RCC 7860 (cell line): Measurements from ENCODE around the gene SGSM2.

ENCODE experiments used
- DNase-seq: peaks from one replicate; pipeline ENCODE4 v3.0.0-alpha.2; 2015; ENCODE audit warnings: low spot score
- FAIRE-seq: peaks from 2 replicates; lab custom pipeline; 2012; peaks lifted over from hg19 to GRCh38; lab: Jason Lieb, UNC

The SGSM2 gene

DNA sequence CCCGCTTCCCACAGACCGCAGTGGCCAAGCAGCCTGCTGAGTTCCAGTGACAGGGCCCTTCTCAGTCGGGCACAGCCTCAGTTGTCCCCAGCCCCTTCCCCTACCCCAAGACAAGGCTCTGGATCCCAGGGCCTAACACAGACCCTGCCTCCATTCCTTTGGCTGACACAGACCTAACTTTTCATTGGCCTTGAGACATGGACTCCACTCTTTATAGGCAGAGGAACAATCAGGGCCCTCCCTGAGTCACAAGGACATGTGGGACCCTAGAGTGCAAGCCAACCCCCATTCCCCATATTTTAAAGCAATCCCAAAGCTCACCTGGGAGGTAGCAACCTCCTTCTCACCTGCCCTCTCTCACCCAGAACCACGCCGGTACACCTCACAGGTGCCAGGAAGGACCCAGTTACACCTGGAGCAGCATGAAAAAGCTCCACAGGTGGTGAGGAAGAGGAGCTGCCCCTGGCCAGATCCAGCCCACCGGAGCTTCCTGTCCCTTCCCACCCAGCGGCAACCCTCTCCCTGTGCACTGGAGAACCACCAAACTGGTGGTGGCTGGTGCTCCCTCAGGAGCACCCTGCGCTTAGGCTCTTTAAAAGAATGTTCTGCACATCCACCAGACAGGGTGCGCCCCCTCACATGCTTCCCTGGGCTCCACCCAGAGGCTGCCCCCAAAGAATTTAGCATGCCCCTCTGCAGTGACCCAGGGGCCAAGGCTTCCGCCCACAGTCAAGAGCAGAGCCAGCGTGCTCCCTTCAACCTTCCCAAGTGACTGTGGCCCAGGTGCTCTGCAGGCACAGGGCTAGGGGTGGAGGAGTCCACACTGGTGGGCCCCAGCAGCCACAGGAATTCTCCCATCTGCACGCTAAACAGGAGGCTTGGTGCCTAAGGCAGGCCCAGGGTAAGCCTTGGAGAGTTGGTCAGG, 60.2 kb downstream of the SGSM2 start:
- no peak for FAIRE-seq

DNA sequence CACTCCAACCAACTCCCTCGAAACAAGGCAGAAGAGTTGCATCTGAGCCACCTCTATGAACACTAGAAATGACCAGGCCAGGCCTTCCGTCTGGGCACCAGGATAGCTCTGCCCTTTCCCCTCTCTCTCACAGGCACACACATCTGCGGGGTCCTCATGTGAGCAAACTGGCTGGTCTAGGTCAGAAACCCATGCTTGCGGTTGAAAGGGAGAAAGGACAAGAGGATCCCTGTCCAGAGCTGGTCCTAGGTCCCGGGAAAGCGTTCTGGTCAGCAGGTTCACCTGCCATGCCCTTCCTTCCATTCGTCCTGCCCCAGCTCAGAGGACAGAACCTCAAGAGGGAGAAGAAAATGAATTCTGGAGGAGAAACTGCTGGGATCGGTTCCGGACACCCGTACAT, 60.9 kb downstream of the SGSM2 start:
- DNase-seq (no peak), FAIRE-seq (no peak)

More for the DNA sequence above, 60.2 kb downstream of the SGSM2 start:
- DNase-seq = no peak

DNA sequence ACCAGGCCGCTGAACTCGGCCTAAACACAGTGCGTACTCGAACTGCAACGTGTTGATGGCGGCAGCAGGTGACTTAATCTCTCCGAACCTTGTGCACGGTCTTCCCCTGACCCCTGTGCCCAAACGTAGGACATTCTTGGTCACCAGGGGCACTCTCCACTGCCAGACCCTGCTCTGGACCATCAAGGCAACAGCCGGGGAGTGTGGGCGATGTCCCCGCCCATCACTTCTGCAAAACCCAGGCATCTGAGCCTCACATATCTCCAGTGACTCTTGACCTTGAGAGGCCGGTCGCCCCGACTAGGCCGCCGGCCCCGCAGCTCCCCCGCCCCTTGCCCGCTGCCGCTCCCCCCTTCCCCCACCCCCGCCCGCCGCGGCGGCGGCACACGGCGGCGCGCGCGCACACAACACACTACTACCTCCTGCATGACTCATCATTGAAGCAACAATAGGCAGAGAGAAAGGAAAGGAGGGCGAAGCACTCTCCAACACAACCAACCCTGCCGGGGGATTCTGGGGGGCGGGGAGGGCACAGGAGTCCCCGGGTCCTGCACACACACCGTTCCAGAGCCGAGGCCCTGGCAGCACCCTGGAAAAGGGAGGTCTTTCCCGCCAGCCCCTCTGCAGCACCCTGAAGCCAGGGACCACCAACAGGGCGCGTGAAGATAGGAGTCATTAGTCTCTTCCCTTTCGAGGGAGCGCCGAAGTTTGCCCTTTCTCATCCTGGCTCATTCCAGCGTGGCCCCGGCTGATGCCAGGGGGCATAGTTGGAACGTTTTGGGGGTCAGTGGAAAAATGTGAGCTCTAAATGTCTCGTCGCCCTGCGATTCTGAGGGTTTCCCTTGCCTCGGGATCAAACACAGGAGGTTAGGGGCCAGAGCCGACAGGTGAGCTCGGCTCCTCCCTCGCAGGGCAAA, 61.6 kb downstream of the SGSM2 start:
- no peak for FAIRE-seq
- DNase-seq = peak; percentile 70

DNA sequence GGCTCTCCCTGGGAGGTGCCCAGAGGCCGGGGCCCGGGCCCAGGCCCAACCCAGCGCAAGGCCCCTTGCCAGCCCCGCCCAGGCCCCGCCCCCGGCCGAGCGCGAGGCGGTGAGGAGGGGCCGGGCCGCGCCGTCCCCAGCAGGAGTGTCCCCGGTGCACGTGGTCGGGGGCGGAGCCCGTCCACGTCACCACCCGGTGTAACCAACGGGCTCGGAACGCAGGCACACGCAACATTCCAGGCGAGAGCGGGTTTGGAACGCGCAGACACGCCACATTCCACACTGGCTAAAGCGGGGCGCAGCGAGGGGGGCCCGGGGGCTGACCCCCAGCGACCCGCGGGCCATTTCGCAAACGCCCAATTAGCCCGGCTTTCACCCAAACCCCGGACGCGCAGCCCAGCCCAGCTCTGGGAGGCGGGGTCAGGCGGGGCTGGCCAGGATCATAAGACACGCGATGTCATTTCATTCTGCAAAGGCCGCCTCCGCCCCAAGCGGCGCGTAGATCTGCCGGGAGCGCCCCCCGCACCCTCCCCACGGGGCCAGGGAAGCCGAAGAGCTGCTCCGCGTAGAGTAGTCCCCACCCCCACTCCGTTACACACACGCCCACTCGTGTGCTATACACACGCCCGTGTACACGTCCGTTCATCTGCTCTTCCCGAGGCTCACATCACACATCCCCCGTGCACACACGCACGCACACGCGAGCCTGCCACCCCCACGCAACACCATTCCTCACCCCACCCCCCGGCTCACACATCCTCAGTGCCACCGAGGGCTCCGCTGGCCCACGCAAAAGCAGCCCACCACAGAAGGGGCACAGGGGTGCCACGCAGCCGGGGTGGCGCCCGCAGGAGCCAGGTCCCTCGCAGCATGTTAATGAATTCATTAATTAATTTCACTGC, 62.5 kb downstream of the SGSM2 start:
- no peak for FAIRE-seq
- DNase-seq = peak; percentile 82

DNA sequence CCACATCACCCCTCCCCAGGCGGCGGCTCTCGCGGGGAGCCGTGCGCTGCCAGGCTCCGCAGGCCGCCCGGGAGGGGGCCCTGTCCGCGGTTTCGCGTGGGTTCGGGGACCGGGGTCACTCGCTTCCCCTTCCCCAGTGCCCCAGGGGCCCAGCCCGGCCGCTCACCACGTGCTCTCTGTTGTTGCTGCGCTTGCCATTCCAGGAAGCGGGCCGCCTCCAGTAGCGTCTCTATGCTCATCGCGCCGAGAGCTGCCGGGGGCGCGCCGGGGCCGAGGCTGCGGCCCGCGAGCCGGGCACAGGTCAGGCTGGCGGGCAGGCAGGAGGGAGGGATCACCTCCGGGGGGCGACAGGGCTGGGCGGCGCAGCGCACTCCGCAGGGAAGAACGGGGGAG, 63.2 kb downstream of the SGSM2 start:
- DNase-seq = peak; percentile 32
- FAIRE-seq = no peak

DNA sequence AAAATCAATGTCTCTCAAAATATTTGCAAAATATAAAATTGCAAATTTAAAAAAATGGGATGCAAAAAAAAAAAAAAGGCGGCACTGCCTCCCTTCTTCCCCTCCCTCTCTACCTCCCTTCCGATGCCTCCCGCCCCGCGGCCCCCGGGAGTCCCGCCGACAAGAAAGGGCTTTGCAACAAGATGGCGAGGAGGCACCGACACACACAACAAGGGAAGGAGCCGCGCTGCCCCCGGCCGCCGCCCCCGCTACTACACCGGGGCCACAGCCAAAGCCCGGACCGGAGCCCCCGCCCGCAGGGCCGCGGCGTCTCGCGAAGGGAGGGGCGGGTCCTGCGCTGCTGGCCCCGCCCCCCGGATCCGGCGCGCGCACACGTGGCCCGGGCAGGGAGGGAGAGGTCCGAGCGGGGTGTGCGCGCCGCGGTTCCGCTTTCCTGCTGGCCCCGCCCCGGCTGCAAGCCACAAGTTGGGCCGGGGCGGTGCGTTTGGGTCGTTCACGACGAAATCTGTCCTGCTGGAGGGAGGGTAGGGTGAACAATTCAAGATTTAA, 63.6 kb downstream of the SGSM2 start, which contains the start of gene MNT:
Gene MNT (minus strand): TSS at position 184 of the 549 bp plus-strand sequence. CDS start 348 bp downstream, outside the sequence.
- DNase-seq = peak; percentile 81

DNA sequence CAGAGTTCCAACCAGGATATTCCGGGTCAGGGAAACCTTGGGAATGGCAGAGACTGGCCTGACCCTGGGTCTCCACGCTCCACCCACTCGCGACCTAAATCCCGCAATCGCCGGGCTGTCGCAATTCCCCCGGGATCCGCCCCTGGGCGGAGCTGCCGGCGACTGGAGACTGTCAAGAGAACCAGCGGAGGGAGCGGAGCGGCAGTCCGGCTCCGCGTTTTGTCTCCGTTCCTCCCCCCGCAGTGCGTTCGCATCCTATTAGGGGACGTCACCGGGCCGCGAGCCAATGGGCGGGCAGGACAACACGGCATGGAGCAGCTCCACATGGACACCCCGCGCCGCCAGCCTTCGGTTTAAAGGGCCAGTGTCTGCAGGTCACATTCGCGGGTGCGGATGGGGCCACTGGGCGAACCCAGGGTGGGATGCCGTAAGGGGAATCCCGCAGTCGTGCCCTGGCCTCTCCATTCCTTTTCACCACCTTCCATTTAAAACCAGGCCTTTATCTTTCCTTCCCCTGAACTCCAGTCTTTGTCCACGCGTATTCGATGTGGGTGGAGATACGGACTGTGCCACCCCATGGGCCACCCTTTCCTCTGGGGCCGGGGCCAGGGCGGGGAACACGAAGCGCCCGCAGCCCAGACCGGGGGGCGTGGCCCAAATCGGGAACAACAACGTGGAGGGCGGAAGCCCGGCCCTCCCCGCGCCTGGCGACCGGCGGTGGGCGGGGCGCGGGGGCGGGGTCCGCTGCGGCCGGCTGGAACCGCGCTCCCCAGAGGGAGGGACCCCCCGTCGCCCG, 64.3 kb downstream of the SGSM2 start:
- FAIRE-seq (peak; percentile 71), DNase-seq (peak; percentile 97)

More for the DNA sequence above, 63.6 kb downstream of the SGSM2 start, which contains the start of gene MNT:
- no peak for FAIRE-seq

DNA sequence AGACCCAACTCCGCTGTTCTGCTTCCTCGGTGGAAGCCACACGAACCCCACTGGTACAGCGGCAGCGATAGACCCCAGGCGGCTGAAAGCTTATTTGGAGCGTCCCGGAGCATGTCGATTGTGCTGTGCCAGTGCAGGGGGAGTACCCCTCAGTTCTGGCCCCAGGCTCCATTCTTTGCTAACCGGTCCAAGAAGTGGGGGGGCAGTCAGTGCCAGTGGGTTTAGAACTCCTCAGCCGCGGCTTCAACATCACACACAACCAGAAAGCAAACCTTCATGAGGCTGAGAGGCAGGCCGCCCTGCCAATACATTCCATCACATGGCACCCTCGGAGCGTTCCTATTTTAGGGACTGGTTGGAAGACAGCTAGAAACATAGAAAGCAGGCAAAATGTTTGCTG, 65.2 kb downstream of the SGSM2 start:
- FAIRE-seq (no peak), DNase-seq (no peak)

DNA sequence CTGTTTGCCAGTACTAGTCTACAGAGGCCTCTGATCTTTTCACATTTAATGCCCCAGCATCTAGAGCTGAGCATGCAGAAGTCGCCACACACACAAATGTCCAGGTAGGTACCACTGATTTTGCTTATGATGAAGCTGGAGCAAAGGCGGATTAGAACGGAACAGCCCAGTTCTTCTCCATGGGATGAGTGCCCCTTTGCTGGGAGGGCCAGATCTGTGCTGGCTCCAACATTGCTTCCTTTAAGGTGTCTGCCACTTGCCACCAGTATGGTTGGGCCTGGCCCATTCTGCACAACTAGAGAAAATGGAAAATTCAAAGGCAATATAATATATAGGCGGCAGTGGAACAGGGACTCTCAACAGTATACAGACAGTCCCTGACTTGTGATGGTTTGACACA, 65.7 kb downstream of the SGSM2 start:
- DNase-seq (no peak), FAIRE-seq (no peak)

DNA sequence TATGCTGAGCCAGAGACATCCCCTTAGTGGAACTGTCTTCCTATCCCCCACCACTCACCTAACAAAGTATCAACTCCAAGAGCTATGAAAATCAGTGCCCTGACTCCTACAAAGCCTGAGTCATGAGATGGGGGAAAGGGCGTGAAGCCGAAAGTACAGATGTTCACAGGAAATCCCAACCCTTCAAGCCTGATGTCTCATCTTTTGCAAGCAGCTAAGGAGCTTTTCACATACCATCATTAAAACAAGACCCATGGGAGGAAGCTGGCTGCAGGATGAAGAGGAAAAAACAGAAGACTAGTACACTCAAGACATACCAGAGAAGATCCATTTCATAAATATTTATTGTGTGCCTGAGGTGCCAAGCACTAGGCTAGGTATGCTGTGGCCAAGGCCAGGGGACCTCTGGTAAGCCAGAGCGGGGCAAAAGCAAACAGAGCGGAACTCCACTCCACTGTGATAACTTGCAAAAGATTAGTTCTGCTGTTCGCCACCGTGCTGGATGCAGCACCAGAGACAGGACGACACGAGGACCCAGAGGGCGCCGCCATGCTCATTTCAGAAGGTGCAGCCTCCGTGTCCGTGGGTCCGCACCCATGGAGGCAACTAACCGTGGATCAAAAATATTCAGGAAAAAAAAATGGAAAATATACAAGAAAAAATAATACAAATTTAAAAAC, 68.1 kb downstream of the SGSM2 start:
- DNase-seq (peak; percentile 66), FAIRE-seq (peak; percentile 56)

DNA sequence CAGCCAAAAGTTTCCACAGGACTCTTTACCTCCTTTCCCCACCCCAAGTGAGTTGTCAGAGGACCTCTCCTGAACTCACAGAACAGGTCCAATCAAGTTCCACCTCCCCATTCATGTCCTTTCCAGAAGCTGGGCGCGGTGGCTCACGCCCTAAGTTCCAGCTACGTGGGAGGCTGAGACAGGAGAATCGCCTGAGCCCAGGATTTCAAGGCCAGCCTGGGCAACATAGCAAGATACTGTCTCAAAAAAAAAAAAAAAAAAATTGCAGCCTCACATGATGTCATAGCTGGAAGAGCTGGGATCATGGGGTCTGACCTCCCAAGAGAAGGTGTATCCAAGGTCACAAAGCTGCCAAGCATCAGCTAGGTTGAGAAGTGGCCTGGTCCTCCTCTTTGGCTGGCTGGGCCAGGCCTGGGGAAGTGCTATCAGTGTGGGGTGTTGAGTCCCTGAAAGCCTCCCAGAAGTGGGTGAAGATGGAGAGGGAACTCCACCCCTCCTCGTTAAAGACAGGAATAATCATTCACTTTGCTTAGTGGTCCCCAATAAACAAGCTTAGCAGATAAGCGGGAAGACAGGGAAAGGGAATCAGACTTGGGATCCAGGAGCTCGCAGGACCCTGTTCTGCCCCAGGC, 69.1 kb downstream of the SGSM2 start:
- DNase-seq (no peak), FAIRE-seq (no peak)

DNA sequence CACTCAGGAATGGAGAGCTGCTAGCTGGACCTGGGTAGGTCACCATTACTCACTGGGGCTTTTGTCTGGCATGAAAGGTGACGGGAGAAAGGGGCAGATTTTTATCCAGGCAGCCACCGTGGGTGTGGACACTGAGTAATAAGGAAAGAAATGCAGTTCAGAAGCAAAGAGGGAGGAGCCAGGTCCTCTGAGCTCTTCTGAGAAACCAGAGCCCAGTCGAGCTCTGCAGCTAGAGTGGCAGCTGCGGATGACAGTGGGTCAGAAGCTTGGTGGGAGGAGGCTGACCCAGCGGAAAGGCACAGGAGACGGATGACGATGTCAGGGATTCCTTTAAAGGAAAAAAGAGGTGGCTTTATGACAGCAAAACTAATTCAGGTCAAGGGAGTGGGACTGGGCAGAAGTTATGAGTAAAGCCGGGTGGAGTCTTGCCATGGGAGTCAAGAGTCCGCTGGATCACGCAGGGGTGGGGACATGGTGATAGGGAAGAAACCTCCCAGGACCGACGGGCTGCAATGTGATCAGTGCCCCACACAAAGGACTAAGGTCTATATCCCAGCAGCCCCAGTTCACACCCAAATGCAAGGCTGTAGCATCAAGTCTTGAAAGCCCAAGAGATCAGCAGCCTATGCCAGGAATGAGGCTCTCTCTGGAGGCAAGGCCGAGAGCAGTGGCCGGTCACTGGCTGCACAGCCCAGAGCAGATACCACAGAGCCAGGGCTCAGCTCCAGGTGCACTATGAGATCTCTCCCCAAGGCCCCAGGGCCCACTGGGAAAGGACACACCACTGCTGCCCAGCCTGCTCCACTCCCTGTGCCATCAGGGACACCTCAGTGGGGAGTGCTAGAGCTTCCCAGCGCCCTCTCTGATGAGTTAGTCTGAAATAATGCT, 69.8 kb downstream of the SGSM2 start:
- FAIRE-seq (peak; percentile 93), DNase-seq (peak; percentile 94)

DNA sequence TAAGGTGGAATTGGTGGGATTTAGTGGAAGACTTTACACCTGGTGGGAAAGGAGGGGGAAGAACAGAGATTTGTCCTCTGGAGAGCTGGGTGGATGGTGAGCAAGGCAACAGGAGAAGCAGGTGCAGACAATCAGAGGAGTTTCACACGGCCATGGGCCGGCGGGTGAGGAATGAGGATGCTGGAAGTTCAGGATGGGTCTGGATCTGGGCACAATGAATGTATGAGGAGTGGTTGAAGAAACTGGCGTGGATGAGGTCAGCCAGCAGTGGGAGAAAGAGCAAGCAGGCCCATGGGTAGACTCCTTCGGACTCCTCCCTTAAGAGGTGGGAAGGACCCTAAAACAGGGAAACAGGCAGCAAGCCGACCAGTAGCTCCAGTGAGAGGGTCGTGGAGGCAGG, 73.7 kb downstream of the SGSM2 start:
- DNase-seq (no peak), FAIRE-seq (no peak)

DNA sequence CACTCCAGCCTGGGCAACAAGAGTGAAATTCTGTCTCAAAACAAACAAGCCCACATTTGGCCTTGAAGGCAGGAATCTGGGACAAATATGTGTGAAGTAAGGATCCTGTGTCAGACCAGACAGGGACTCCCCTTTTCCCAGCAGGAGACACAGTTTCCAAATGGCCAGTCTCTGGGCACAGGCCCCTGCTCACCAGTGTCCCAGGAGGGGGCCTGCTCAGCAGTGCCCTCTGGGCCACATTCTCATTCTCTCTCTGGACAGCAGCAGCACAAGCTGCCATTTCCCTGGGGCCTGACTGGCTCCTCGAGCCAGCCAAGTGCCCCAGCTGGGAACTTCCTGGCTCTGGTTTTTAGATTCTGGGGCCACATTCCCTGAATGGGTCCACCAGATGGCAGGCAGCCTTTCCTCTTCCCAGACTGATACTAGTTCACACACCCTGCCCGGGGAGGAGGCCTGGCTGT, 75.3 kb downstream of the SGSM2 start:
- FAIRE-seq (no peak), DNase-seq (no peak)

DNA sequence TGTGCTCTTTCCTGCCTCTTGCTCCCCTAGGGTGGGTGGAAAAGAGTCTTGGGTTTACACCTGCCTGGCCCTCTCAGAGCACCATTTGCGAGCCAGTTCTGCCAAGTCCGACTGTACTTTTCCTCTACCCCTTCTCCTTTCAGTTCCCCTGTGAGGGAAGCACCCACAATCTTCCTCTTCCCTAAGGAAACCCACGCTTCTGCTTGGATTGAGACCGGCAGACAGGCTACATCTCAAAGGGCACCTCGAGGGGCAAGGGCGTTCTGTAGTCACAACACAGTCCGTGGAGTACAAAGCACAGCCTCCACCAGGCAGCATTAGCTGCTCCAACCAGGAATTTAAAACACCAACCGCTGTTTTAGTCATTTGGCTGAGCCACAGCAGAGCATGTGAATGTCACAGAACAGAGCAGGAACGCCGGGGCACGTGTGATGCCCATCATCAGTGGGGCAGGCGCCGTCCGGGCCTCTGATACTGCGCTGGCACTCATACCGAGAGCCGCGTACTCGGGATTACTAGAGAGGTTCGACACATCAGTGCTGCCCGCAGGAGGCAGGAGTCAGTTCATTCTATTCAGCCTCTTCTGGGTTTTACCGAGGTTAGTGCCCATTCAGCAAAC, 77.3 kb downstream of the SGSM2 start:
- FAIRE-seq = no peak
- DNase-seq = no peak

DNA sequence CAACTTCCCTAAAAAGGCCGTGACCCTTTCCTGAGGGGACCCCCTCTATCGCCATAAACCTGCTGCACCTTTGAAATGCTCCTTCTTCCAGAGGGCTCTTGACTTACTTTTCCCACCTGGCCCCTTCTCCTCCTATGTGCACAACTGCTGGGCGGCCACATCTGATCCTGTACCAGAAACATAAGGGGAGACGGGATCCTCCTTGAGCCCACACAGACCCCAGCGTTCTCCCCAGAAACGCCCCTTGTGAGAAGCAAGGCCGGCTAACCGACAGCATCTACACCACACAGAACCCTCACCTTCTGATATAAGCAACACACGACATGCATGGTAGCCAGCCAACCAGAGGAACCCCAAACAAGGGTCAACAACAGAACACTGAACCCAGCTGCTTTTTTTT, 77.8 kb downstream of the SGSM2 start:
- no peak for DNase-seq
- FAIRE-seq = no peak
